Measurements from ENCODE around the gene TNFAIP8L2.
A peak's percentile ranks its signal among the peaks of the same experiment; 100 is the strongest.

GRCh38 chr1:151193856-151194255, 37.4 kb downstream of the TNFAIP8L2 start:
- TF ChIP-seq POLR2AphosphoS5 (IDR thresholded peaks at IDR 0.05; ENCODE audit: low read depth, low read length) (0 out of 2 replicates have a peak, but pooled peaks have one; percentile 5), YY1 (IDR thresholded peaks at IDR 0.05; ENCODE audit: extremely low read depth, insufficient replicate concordance, low read depth, low read length) (no peak), CTCF (IDR thresholded peaks at IDR 0.05 in 2 of 3, conservative IDR thresholded peaks at IDR 0.05 in 1 of 3; ENCODE audit: borderline replicate concordance in 1 of 3, insufficient read depth in 1 of 3, low read depth in 2 of 3, low read length in 2 of 3) (no peak), EGR1 (IDR thresholded peaks at IDR 0.05; ENCODE audit: low read depth) (no peak)
